ENCODE results near the gene DCAF7. TPM values are rescaled to one million over a fixed set of nuclear protein-coding genes. Genes with fewer than 3 reads are reported as not detected.

Gene DCAF7
- total and polyA plus RNA-seq, 3 donors from 2014 or later, result 51.7 to 164 (median 66.8) TPM

DNA sequence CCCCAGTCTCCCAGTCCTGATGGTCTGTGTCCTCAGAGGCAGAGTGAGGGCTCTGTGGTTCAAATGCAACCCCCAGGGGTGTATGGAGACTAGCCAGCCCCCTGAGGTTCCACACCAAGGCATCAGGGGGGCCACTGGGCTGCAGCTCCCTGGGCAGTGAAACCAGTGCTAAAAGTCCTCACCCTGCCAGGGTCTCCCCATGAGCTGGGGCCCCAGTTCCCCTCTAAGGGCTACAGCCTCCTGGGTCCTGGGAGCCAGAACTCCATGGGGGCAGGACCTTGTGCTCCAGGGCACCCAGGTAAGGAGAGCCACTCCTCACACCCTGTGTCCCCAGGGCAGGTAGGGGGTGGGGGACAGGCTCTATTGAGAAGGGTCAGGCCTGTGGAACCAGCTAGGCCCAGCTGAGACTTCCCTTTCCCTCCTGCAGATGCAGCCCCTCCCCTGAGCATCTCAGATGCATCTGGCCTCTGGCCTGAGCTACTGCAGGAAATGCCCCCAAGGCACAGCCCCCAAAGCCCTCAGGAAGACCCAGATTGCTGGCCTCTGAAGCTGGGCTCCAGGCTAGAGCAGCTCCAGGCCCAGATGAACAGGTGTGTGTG, 6.4 kb upstream of the DCAF7 start:
- Histone ChIP-seq H3K36me3 (ENCODE audit: low read depth, missing control alignments) (no peaks in the 10 kb centered on the region), H3K4me1 (no peaks in the 10 kb centered on the region), H3K27me3 (no peaks in the 10 kb centered on the region), H3K9me3 (no peaks in the 10 kb centered on the region), H3K27ac (no peak overlapping the region), H3K4me3 (no peak overlapping the region)
- intact Hi-C loops (cut with DNase I; ENCODE audit: low total_unique reads), result loop anchor here (10.0 kb wide), 1 partner anchor 109 kb away; no protein-coding TSS in a partner anchor
- no peak for TF ChIP-seq POLR2A (IDR thresholded peaks at IDR 0.05)
- TF ChIP-seq, protein P1, sequence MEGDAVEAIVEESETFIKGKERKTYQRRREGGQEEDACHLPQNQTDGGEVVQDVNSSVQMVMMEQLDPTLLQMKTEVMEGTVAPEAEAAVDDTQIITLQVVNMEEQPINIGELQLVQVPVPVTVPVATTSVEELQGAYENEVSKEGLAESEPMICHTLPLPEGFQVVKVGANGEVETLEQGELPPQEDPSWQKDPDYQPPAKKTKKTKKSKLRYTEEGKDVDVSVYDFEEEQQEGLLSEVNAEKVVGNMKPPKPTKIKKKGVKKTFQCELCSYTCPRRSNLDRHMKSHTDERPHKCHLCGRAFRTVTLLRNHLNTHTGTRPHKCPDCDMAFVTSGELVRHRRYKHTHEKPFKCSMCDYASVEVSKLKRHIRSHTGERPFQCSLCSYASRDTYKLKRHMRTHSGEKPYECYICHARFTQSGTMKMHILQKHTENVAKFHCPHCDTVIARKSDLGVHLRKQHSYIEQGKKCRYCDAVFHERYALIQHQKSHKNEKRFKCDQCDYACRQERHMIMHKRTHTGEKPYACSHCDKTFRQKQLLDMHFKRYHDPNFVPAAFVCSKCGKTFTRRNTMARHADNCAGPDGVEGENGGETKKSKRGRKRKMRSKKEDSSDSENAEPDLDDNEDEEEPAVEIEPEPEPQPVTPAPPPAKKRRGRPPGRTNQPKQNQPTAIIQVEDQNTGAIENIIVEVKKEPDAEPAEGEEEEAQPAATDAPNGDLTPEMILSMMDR (IDR thresholded peaks at IDR 0.05), result no peak
- no peak for DNase-seq

DNA sequence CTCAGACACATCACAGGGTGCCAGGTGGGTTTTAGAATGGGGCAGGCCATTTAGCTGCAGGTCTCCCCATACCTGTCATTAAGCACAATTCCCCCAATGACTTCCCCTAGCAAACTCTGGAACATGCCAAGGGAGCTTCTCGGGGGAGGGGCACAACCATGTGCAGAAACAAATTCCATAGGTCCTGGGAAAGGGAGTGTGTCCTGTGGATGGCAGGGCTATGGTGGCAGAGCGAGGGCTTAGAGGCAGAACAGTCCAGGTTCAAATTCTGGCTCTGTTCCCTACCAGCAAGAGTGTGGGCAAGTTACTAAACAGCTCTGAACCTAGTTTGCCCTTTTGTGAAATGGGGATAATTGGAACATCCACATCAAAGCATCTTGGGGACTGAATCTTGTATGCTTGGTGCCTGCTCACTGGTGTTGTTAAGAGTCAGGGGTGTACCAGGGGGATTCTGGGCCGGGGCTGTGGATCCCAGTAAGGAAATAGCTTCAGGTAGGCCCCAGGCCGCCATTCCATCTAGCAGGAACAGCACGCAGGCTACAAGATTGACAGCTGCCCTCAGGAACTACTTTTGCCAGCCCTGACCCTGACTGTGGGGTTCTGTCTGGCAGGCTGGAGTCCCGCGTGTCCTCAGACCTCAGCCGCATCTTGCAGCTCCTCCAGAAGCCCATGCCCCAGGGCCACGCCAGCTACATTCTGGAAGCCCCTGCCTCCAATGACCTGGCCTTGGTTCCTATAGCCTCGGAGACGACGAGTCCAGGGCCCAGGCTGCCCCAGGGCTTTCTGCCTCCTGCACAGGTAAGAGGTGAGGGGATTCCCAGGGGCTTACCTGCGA, 5.6 kb upstream of the DCAF7 start:
- Histone ChIP-seq H3K4me3 (no peak overlapping the region), H3K36me3 (ENCODE audit: low read depth, missing control alignments) (no peaks in the 10 kb centered on the region), H3K27ac (no peak overlapping the region), H3K9me3 (no peaks in the 10 kb centered on the region), H3K4me1 (peaks cover 7% of the 10 kb centered on the region), H3K27me3 (no peaks in the 10 kb centered on the region)
- TF ChIP-seq, protein P1 (IDR thresholded peaks at IDR 0.05), result no peak
- no peak for TF ChIP-seq POLR2A (IDR thresholded peaks at IDR 0.05)
- no peak for DNase-seq
- 90 to 93% methylated on average over 9 to 13 of the region's 13 CpGs for WGBS, 2 donors
- intact Hi-C loops (cut with DNase I; ENCODE audit: low total_unique reads), result loop anchor here (10.0 kb wide), 1 partner anchor 110 kb away; no protein-coding TSS in a partner anchor

DNA sequence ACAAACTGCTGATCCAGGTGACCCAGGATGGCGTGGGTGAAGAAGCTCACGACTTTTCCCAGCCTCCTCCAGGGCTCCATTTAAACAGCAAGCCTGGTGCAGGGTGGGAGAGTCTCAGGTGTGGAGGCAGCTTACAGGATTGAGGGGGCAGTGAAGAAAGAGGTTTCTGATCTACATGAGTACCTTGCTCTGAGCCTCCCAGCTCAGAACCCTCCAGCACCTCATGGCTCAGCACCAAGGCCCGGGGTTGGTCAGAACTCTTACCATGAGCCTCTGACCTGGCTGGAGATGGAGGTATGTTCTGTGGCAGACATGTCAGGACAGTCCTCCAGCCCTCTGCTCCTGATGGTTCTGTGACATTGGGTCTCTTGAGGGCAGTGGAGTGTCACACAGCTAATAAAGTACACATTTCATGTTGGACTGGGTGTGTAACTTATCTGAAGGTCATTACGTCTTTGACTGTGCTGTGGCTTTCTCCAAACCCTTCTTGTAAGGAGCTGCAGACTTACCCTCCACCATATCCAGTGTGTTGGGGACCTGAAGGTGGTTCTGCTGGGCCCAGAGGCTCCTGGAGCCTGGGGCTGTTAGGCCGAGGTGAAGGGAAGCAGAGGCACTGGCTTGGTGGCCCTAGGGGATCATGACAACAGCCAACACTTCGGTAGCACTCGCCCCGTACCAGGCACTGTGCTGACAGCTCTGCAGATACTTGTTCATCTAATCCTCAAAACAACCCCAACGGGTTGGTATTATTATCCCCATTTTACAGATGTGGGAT, 3.8 kb upstream of the DCAF7 start:
- Histone ChIP-seq H3K4me3 (no peak overlapping the region), H3K36me3 (ENCODE audit: low read depth, missing control alignments) (no peaks in the 10 kb centered on the region), H3K4me1 (peaks cover 8% of the 10 kb centered on the region), H3K27ac (no peak overlapping the region), H3K27me3 (no peaks in the 10 kb centered on the region), H3K9me3 (no peaks in the 10 kb centered on the region)
- intact Hi-C loops (cut with DNase I; ENCODE audit: low total_unique reads), result loop anchor here (10.0 kb wide), 1 partner anchor 112 kb away; no protein-coding TSS in a partner anchor
- 93 to 94% methylated on average over 8 to 9 of the region's 9 CpGs for WGBS, 2 donors
- TF ChIP-seq, protein P1 (IDR thresholded peaks at IDR 0.05), result no peak
- no peak for TF ChIP-seq POLR2A (IDR thresholded peaks at IDR 0.05)
- no peak for DNase-seq

DNA sequence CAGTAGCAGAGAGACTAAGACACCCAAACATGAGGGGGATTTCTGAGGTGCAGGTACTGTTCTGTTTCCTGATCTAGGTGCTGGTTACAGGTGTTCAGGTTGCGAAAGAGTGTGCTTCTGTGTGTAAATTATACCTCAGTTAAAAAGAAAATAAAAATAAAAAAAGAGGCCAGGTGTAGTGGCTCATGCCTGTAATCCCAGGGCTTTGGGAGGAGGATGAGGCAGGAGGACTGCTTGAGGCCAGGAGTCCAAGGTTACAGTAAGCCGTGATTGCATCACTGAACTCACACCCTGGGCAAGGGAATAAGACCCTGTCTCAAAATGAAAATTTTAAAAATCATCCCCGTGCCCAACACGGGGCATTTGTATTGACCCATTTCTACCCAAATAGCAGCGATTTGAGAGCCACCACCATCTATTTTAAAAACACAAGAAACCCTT, 3.2 kb upstream of the DCAF7 start:
- Histone ChIP-seq H3K9me3 (no peaks in the 10 kb centered on the region), H3K27me3 (no peaks in the 10 kb centered on the region), H3K4me1 (peaks cover 11% of the 10 kb centered on the region), H3K27ac (no peak overlapping the region), H3K36me3 (ENCODE audit: low read depth, missing control alignments) (no peaks in the 10 kb centered on the region), H3K4me3 (no peak overlapping the region)
- WGBS, 2 donors, result 70 to 75% methylated on average over 5 of the region's 5 CpGs
- no peak for TF ChIP-seq POLR2A (IDR thresholded peaks at IDR 0.05)
- TF ChIP-seq, protein P1 (IDR thresholded peaks at IDR 0.05), result no peak
- intact Hi-C loops (cut with DNase I; ENCODE audit: low total_unique reads), result loop anchor here (10.0 kb wide), 1 partner anchor 112 kb away; no protein-coding TSS in a partner anchor
- DNase-seq, result no peak
